Cardiac septum (tissue), 1 donor: ENCODE data around the gene RPS15. TPM values are rescaled to one million over a fixed set of nuclear protein-coding genes. Genes with fewer than 3 reads are reported as not detected.
"Not testable (repeated sequence)": the region's sequence is repeated elsewhere in the genome, so short reads cannot be mapped to it uniquely, and the experiment has no call there.

Experiments used
- DNase-seq: peaks from one replicate; pipeline ENCODE4 v3.0.0-alpha.2; 2020; ENCODE audit warnings: low spot score
- intact Hi-C: fragments of 100-400 bp; cut with DNase I; formaldehyde crosslinking; loops from one replicate; pipeline ENCODE4 v1.14.0; 2022
- total RNA-seq: library from RNA; stranded (reverse); fragmentation: NEBNext Ultra II Directional; extraction: Animal tissue kit (Norgen Biotek cat#: 25700); gene quantifications from one replicate; pipeline ENCODE4 v1.2.1, GENCODE V29; 2021
- donor health status: DM: no; HTN: no; CAD: no.

Gene RPS15
- total RNA-seq, 1 donor from 2014 or later: 479 TPM

GRCh38 chr19:1431759-1432506, 6.3 kb upstream of the RPS15 start:
- no peak for DNase-seq
- intact Hi-C loops: no loop called here

- intact Hi-C loops: no loop called here
- DNase-seq: no peak
These were observed 5.7 kb upstream of the RPS15 start for GRCh38 chr19:1432507-1432887.

DNA sequence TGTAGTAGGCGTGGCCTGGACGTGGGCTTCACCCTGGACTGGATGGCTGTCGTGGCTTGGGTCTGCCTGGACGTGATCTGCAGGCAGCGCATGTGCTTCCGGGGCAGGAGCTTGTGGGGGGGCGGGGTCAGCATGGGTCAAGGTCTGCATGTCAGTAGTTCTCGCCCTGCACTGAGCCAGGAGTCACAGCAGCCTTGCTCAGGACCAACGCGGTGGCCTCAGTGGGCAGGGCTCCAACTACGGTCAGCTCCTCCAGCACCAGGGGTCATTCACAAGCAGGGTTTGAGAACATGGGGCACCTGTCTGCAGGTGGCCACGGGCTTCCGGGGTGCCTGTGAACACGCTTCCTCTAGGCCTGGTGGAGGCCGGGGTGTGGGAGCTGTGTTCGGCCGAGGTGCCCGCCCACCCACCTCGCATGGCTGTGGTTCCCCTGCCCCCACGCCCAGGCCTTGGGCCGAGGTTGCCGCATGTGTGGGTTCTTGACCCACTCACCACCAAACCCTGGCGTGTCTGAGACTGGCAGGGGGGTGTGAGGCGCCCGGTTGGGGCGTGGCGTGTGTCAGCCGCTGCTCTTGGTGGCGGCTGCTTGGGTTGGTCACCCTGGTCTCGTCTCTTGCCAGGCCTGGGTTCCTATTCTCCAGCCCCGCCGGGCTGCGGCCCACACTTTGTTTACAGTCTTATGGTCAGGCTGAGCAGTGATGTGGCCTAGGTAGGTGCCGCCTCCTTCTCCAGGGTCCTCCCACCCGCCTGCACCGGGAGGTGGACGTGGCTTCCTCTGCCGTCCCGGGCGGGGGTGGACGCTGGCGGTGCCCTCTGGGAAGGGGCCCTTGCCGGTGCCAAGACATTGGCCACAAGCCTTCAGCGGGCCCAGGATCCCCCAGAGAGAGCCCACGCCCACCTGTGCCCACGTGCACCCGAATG, 4.8 kb upstream of the RPS15 start:
- intact Hi-C loops: no loop called here
- no peak for DNase-seq

- intact Hi-C loops: no loop called here
- DNase-seq: no peak
These were observed 4.2 kb upstream of the RPS15 start for GRCh38 chr19:1434040-1434366.

- intact Hi-C loops: no loop called here
- DNase-seq: no peak
These were observed 3.6 kb upstream of the RPS15 start for GRCh38 chr19:1434577-1435060.

DNA sequence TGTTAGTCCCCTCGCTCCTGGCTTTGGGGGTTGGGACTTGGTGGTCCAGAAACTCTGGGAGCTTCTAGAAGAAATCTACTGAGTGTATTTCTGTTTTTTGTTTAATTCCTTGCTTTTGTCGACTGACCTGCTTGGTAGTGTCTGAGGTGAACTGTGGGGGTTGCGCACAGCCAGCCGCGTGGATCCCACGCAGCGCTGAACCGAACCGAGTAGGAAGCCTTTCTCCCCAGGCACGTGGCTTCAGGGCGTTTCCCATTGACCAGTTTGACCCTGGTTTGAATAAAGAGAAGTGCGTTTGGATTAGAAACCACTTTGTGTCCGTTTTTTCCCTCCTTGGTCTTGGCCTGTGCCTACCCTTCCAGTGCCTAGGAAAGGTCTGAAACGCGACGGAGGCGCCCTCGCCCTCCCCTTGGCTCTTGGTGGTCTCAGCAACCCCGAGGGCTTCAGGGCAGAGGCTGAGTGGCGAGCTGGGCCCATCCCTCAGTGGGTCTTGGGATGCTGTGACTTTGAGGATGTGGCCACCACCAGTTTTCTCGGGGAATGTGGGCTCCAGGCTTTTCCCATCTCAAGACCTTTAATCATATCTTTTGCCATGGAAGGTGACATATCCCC, 2.7 kb upstream of the RPS15 start:
- intact Hi-C loops: no loop called here
- no peak for DNase-seq

- intact Hi-C loops: loop anchor here (2.0 kb wide), 1 partner anchor 55 kb away; the partner anchor contains the start of gene NDUFS7
These were observed 587 bp upstream of the RPS15 start for GRCh38 chr19:1437609-1438008.

DNA sequence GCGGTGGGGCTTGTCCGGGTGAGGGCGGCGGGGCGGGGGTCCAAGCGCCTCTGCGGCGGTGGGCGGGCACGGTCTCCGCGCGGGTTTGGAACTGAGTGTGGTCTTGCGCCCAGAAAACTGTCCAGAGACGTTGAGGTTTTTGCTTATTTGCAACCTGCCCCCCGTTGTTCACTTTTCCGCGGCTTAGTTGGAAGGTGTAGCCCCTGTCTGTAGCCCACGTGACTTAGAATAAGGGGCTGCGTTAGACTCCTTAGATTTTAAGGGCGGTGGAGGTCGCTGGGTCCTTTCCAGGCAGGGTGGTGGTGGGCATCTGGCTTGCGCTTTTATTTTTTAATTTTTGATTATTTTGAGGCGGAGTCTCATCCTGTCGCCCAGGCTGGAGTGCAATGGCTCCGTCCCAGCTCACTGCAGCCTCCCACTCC, 748 bp downstream of the RPS15 start:
- intact Hi-C loops: loop anchor here (2.0 kb wide), 1 partner anchor 56 kb away; the partner anchor contains the start of gene NDUFS7
- DNase-seq: no peak

More at GRCh38 chr19:1437609-1438008, 587 bp upstream of the RPS15 start:
- no peak for DNase-seq

- intact Hi-C loops: loop anchor here (2.0 to 10.0 kb wide), 3 partner anchors 32 to 125 kb away; partner anchors contain the start of genes DAZAP1 and NDUFS7
These were observed 1.6 kb downstream of the RPS15 start for GRCh38 chr19:1439525-1440417.

GRCh38 chr19:1440418-1440801, 2.2 kb downstream of the RPS15 start:
- intact Hi-C loops: loop anchor here (5.0 to 10.0 kb wide), 2 partner anchors 33 to 126 kb away; partner anchors contain the start of gene DAZAP1
- DNase-seq: no peak

More at GRCh38 chr19:1439525-1440417, 1.6 kb downstream of the RPS15 start:
- not testable (repeated sequence) for DNase-seq

GRCh38 chr19:1441022-1441426, 2.8 kb downstream of the RPS15 start:
- DNase-seq: no peak
- intact Hi-C loops: loop anchor here (5.0 to 10.0 kb wide), 2 partner anchors 34 to 126 kb away; partner anchors contain the start of gene DAZAP1

- DNase-seq: no peak
- intact Hi-C loops: loop anchor here (5.0 to 10.0 kb wide), 2 partner anchors 35 to 127 kb away; partner anchors contain the start of gene DAZAP1
These were observed 3.7 kb downstream of the RPS15 start for GRCh38 chr19:1441677-1442438.

DNA sequence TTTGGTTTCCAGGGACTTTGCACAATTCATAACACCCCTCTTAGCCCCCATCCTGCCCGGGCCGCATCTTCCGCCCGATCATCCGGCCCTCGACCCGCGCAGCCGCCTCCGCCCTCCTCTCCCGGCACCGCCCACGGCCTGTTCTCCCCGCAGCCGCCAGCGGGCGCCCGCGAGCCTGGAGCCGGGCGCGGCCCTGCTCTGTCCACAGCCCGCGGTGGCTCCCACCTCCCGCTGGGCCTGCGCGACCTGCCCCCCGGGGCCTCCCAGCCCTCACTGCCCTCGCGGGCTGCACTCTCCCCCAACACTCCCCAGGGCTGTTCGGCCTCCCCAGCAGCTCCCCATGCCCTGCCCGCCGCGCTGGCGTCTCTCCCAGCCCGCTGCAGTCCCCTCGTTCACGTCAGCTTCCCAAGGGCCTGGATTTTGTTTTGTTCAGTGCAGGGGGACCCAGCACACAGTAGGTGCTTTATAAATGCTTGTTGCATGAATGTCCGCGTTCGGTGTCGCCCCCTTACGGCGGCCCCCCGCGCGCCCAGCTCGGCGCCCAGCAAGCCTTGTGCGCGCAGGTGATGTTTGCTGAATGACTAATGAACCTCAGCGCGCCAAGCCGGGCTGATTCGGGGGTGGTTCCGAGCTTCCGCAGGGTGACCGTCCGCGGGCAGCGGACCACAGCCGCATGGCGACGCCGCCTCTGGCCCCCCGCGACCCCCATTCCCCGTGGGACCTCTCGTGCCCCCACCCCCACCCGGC, 7.2 kb downstream of the RPS15 start:
- intact Hi-C loops: loop anchor here (10.0 kb wide), 1 partner anchor 131 kb away; no protein-coding TSS in a partner anchor
- peak; percentile 88 for DNase-seq

DNA sequence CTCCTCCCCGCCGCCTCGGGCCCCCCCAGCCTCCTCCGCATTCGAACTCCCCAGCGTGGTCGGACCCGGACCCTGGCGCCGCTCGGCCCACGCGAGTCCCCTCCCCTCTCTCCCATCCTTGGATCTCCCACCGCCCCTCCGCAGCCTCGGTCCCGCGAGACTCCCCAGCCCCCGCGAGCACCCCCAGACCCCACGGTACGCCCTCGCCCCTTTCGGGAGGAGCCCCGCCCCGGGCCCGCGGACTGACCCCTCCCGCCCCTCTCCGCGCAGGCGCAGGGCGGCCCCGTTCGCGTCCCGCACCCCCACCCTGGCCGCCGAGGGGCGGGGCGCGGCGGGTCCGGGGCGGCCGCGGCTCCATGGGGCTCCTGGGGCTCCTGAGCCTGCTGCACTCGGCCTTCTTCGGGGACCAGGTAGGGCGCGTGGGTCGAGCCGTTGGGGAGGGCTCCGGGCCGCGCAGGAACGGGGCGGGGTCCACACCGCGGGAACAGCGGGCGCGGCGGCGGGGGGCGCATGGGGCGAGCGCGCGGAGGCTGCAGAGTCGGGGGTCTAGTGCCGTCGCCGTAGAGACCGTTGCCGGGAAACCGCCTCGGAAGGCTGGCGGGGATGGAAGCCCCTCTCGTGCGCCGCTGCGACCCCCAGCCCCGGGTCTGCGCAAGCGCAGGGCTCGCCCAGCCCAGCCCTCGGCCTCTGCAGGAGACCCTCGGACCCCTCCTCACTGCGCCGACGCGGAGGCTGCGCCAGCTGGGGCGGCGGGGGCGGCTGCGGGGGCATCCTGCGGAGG, 7.9 kb downstream of the RPS15 start:
- intact Hi-C loops: loop anchor here (10.0 kb wide), 1 partner anchor 131 kb away; no protein-coding TSS in a partner anchor

DNA sequence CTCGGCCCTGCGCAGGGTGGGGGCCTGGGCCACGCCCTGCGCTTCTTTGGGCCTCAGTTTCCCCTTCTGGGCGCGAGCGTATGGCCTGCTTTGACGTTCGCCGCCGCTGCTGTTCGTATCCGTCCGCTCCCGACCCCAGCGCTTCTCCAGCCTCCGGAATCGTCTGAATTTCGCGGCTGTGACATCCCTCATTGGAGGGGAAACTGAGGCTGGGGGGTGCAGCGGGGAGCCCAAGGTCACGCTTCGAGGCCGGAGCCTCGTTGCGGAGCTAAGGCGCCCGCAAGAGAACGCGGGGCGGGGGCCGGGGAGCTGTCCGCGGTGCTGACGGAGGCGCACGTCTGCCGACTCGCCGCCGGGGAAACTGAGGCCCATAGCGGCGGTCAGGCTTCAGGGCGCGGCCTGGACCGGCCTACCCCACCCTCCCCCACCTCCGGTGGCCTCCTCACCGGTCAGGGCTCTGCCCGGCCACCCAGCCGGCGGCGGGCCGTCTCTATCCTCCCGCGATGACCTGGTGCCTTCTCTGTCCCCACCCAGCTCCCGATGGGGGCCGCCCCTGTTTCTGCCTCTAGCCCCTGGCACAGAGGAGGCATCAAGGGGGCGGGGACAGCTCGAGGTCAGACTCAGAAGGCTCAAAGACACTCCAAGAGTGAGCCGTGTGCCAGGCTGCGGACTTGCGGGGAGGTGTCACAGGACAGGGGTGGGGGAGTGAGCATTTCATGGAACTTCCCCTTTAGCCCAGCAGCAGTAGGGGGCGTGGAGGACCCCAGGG, 8.7 kb downstream of the RPS15 start:
- no peak for DNase-seq
- intact Hi-C loops: loop anchor here (10.0 kb wide), 1 partner anchor 132 kb away; no protein-coding TSS in a partner anchor

More for the DNA sequence above, 7.9 kb downstream of the RPS15 start:
- DNase-seq: no peak
